NCI-H460 (cell line): Measurements from ENCODE around the gene REG3A. TPM values are rescaled to one million over a fixed set of nuclear protein-coding genes. Genes with fewer than 3 reads are reported as not detected.

Experiments used
- DNase-seq: peaks from one replicate; pipeline ENCODE4 v3.0.0-alpha.2; 2016; ENCODE audit warnings: low read depth; ENCODE audit errors: extremely low read depth
- polyA plus RNA-seq: library from polyadenylated mRNA; depleted of rRNA; stranded (reverse); fragments of >200 nt; gene quantifications from 2 replicates; pipeline ENCODE4 v1.2.3, GENCODE V29; 2014; cell fraction: nucleus; rRNA removed
- total RNA-seq: library from RNA; depleted of rRNA; stranded (reverse); fragments of >200 nt; shearing (Covaris generic); gene quantifications from 2 replicates; pipeline ENCODE4 v1.2.3, GENCODE V29; 2014; rRNA removed

Gene REG3A
- not detected in 2 replicates for total RNA-seq
- not detected in 2 replicates for polyA plus RNA-seq

- DNase-seq: no peak
Measured at GRCh38 chr2:79159653-79160052, at the start of gene REG3A. TSS of gene REG3A (minus strand) at chr2:79159753. CDS start at chr2:79159405, 348 bp downstream.

- DNase-seq: no peak
Measured at GRCh38 chr2:79200762-79201161, 41.2 kb upstream of the REG3A start.

GRCh38 chr2:79191816-79192215, 32.3 kb upstream of the REG3A start:
- DNase-seq: no peak

GRCh38 chr2:79191081-79191480, 31.5 kb upstream of the REG3A start:
- DNase-seq: no peak

- no peak for DNase-seq
Measured at GRCh38 chr2:79189465-79189864, 29.9 kb upstream of the REG3A start.

GRCh38 chr2:79181617-79182016, 22.1 kb upstream of the REG3A start:
- DNase-seq: no peak

- no peak for DNase-seq
Measured at GRCh38 chr2:79180092-79180491, 20.5 kb upstream of the REG3A start.

- no peak for DNase-seq
Measured at GRCh38 chr2:79179036-79179435, 19.5 kb upstream of the REG3A start.

- DNase-seq: no peak
Measured at GRCh38 chr2:79178076-79178674, 18.6 kb upstream of the REG3A start.

- DNase-seq: no peak
Measured at GRCh38 chr2:79171348-79171958, 11.9 kb upstream of the REG3A start.

GRCh38 chr2:79162801-79163200, 3.2 kb upstream of the REG3A start:
- DNase-seq: no peak

- no peak for DNase-seq
Measured at GRCh38 chr2:79162132-79162531, 2.6 kb upstream of the REG3A start.

GRCh38 chr2:79159030-79159429, 523 bp downstream of the REG3A start:
- no peak for DNase-seq

- no peak for DNase-seq
Measured at GRCh38 chr2:79155826-79156476, 3.6 kb downstream of the REG3A start.

- DNase-seq: no peak
Measured at GRCh38 chr2:79139423-79139822, 20.1 kb downstream of the REG3A start.

GRCh38 chr2:79138385-79138784, 21.2 kb downstream of the REG3A start:
- no peak for DNase-seq

GRCh38 chr2:79131687-79132086, 27.9 kb downstream of the REG3A start:
- no peak for DNase-seq

GRCh38 chr2:79129804-79130203, 29.7 kb downstream of the REG3A start:
- DNase-seq: no peak

- DNase-seq: no peak
Measured at GRCh38 chr2:79129260-79129659, 30.3 kb downstream of the REG3A start.

- no peak for DNase-seq
Measured at GRCh38 chr2:79128406-79128805, 31.1 kb downstream of the REG3A start.

GRCh38 chr2:79125721-79125985, 33.9 kb downstream of the REG3A start:
- DNase-seq: no peak
